ENCODE measurements around the gene KHDC1.
"Not testable (repeated sequence)": the region's sequence is repeated elsewhere in the genome, so short reads cannot be mapped to it uniquely, and the experiment has no call there.

Gene KHDC1

DNA sequence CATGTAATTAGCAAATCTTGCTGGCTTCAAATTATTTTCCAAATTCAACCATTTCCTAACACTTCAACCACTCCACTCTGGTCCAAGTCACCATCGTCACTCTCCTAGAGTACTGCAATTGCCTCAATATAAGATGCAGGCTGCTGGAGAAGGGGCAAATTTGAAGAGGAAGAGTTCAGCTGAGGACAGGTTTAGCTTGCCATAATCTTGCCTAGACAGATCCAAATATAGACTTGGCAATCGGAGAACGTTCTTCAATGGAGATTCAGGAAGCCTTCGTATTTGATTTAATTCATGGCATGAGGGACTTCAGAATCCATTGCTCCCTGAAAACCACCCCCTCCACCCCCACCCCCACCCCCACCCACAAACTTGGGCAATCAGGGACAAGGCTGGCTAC lies 22.3 kb downstream of the KHDC1 start:
- TF ChIP-seq, protein P1, sequence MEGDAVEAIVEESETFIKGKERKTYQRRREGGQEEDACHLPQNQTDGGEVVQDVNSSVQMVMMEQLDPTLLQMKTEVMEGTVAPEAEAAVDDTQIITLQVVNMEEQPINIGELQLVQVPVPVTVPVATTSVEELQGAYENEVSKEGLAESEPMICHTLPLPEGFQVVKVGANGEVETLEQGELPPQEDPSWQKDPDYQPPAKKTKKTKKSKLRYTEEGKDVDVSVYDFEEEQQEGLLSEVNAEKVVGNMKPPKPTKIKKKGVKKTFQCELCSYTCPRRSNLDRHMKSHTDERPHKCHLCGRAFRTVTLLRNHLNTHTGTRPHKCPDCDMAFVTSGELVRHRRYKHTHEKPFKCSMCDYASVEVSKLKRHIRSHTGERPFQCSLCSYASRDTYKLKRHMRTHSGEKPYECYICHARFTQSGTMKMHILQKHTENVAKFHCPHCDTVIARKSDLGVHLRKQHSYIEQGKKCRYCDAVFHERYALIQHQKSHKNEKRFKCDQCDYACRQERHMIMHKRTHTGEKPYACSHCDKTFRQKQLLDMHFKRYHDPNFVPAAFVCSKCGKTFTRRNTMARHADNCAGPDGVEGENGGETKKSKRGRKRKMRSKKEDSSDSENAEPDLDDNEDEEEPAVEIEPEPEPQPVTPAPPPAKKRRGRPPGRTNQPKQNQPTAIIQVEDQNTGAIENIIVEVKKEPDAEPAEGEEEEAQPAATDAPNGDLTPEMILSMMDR (IDR thresholded peaks at IDR 0.05): no peak
- H3K27ac ChIP-seq: no peak overlapping the region
- no peaks in the 10 kb centered on the region for H3K9me3 ChIP-seq
- no peaks in the 10 kb centered on the region for H3K36me3 ChIP-seq
- DNase-seq: no peak
- H3K4me1 ChIP-seq: peaks cover 0 to 10% (median 0%) of the 10 kb centered on the region in 4 donors
- H3K4me3 ChIP-seq: no peak overlapping the region
- intact Hi-C loops (cut with DNase I; ENCODE audit: low total_unique reads): no loop called here
- H3K27me3 ChIP-seq: no peaks in the 10 kb centered on the region

DNA sequence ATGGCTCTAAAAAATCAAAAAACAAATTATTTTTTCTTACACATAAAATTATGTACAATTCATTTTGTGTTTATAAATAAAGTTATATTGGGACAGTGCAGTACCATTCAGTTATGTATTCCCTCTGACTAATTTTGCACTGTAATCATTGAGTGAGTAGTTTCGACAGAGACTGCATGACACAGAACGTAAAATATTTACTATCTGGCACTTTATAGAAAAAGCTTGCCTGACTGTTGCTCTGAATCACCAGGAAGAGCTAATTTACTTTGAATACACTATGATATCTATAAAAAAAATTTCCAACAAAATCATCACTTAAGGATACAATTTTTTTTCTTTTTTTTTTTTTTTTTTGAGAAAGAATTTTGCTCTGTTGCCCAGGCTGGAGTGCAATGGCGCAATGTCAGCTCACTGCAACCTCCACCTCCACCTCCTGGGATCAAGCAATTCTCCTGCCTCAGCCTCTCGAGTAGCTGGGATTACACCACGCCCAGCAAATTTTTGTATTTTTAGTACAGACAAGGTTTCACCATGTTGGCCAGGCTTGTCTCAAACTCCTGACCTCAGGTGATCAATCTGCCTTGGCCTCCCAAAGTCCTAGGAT lies 26.7 kb downstream of the KHDC1 start:
- H3K9me3 ChIP-seq: no peaks in the 10 kb centered on the region
- H3K27ac ChIP-seq: no peak overlapping the region
- DNase-seq: no peak
- H3K27me3 ChIP-seq: no peaks in the 10 kb centered on the region
- intact Hi-C loops (cut with DNase I; ENCODE audit: low total_unique reads): no loop called here
- H3K4me3 ChIP-seq: no peak overlapping the region
- TF ChIP-seq, protein P1 (IDR thresholded peaks at IDR 0.05): no peak
- H3K36me3 ChIP-seq: no peaks in the 10 kb centered on the region
- peaks cover 0 to 20% (median 0%) of the 10 kb centered on the region in 4 donors for H3K4me1 ChIP-seq

GRCh38 chr6:73234733-73235132 lies 28.3 kb downstream of the KHDC1 start:
- Histone ChIP-seq H3K27ac (no peak overlapping the region), H3K4me3 (no peak overlapping the region), H3K27me3 (no peaks in the 10 kb centered on the region), H3K36me3 (no peaks in the 10 kb centered on the region), H3K4me1 (peaks cover 0 to 10% (median 0%) of the 10 kb centered on the region in 4 donors), H3K9me3 (no peaks in the 10 kb centered on the region)
- TF ChIP-seq, protein P1 (IDR thresholded peaks at IDR 0.05): no peak
- DNase-seq: no peak
- intact Hi-C loops (cut with DNase I; ENCODE audit: low total_unique reads): no loop called here

GRCh38 chr6:73233971-73234370 lies 29.0 kb downstream of the KHDC1 start:
- H3K27me3 ChIP-seq; H3K27ac ChIP-seq; DNase-seq; H3K9me3 ChIP-seq; H3K36me3 ChIP-seq; intact Hi-C loops (cut with DNase I; ENCODE audit: low total_unique reads); H3K4me3 ChIP-seq; H3K4me1 ChIP-seq: not testable (repeated sequence)

- no peaks in the 10 kb centered on the region for H3K36me3 ChIP-seq
- H3K4me1 ChIP-seq: peaks cover 0 to 10% (median 0%) of the 10 kb centered on the region in 4 donors
- H3K4me3 ChIP-seq: no peak overlapping the region
- no peak overlapping the region for H3K27ac ChIP-seq
- TF ChIP-seq, protein P1 (IDR thresholded peaks at IDR 0.05): no peak
- DNase-seq: no peak
- H3K27me3 ChIP-seq: no peaks in the 10 kb centered on the region
- H3K9me3 ChIP-seq: no peaks in the 10 kb centered on the region
- intact Hi-C loops (cut with DNase I; ENCODE audit: low total_unique reads): no loop called here
Observed at GRCh38 chr6:73233048-73233447, 29.9 kb downstream of the KHDC1 start.

- H3K36me3 ChIP-seq: no peaks in the 10 kb centered on the region
- no peaks in the 10 kb centered on the region for H3K27me3 ChIP-seq
- no peaks in the 10 kb centered on the region for H3K9me3 ChIP-seq
- no peak for DNase-seq
- H3K4me3 ChIP-seq: no peak overlapping the region
- peaks cover 0 to 10% (median 0%) of the 10 kb centered on the region in 4 donors for H3K4me1 ChIP-seq
- no peak overlapping the region for H3K27ac ChIP-seq
- TF ChIP-seq, protein P1 (IDR thresholded peaks at IDR 0.05): no peak
- intact Hi-C loops (cut with DNase I; ENCODE audit: low total_unique reads): no loop called here
Observed at GRCh38 chr6:73231986-73232391, 31.0 kb downstream of the KHDC1 start.
